ENCODE measurements around the gene LTBP3. TPM values are rescaled to one million over a fixed set of nuclear protein-coding genes. Genes with fewer than 3 reads are reported as not detected.

Gene LTBP3
- total and polyA plus RNA-seq, 8 donors, result 44.7 to 151 (median 68.6) TPM

- DNase-seq (peak in 2 of 6 donors; percentile 45 to 51), ATAC-seq (no peak), FAIRE-seq (no peak)
- 30 to 61% methylated on average over 11 to 26 of the region's 26 CpGs for WGBS, 2 donors
- TF ChIP-seq CTCF (IDR thresholded peaks at IDR 0.05), result no peak
- H3K4me3 ChIP-seq, result peak overlapping the region; percentile 23 to 88 (median 56)
- no peaks in the 10 kb centered on the region for H3K27me3 ChIP-seq
- H3K27ac ChIP-seq, result peak overlapping the region in 3 of 4 donors; percentile 38 to 57 (median 55)
- no peaks in the 10 kb centered on the region for H3K36me3 ChIP-seq
- H3K4me1 ChIP-seq, result peaks cover 6 to 29% (median 9%) of the 10 kb centered on the region in 3 donors
- intact Hi-C loops (cut with DNase I), result no loop called here
- H3K9me3 ChIP-seq, result no peaks in the 10 kb centered on the region
These were observed 18.2 kb upstream of the LTBP3 start for GRCh38 chr11:65576232-65576866.

DNA sequence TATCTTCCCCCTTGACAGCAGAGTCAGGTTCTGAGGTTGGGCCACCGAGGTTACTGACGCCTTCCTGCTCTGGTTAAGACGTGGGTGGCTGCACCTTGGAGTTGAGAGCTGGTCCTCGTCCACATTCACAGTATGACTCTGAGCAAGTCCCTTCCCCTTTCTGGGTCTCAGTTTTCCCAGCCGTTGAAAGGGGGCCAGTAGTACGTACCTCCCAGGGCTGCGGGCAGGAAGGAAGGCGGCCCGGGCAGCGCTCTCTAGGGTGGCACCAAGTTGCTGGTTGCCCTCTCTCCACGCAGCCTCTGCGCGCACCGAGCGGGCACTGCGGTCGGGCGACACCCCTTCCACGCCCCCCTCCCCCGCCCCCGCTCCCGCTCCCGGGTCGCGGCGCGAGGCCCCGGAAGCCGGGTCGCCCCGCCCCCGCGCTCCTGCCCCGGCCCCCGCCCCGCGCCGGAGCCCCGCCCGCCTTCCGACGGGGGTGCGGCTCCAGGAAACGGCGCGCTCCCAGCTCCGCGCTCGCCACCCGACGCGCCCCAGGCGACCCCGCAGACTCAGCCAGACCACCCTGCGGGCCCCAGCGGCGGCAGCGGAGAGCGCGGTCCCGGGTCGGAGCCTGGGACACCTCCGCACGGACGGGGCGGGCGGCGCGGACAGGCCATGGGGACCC is 17.5 kb upstream of the LTBP3 start, which contains the start of gene EHBP1L1:
TSS of gene EHBP1L1 (plus strand) at position 486 of the 664 bp plus-strand sequence. CDS start 250 bp downstream, outside the sequence.
- no peak for FAIRE-seq
- no peaks in the 10 kb centered on the region for H3K36me3 ChIP-seq
- peak; percentile 7 to 27 (median 14) for ATAC-seq
- H3K9me3 ChIP-seq, result no peaks in the 10 kb centered on the region
- intact Hi-C loops (cut with DNase I), result no loop called here
- peak in 4 of 6 donors; percentile 62 to 85 (median 72) for DNase-seq
- WGBS, 2 donors, result 2 to 5% methylated on average over 51 to 69 of the region's 69 CpGs
- H3K27ac ChIP-seq, result peak within 1 kb of the TSS; percentile 9 to 86 (median 57)
- H3K4me1 ChIP-seq, result peaks cover 13 to 34% (median 13%) of the 10 kb centered on the region in 3 donors
- TF ChIP-seq CTCF (IDR thresholded peaks at IDR 0.05), result no peak
- no peaks in the 10 kb centered on the region for H3K27me3 ChIP-seq
- H3K4me3 ChIP-seq, result peak within 1 kb of the TSS; percentile 23 to 88 (median 72)

- Histone ChIP-seq H3K36me3 (no peaks in the 10 kb centered on the region), H3K27ac (peak overlapping the region; percentile 40 to 86 (median 62)), H3K27me3 (no peaks in the 10 kb centered on the region), H3K4me1 (peaks cover 13 to 34% (median 13%) of the 10 kb centered on the region in 3 donors), H3K4me3 (peak overlapping the region; percentile 16 to 88 (median 72)), H3K9me3 (no peaks in the 10 kb centered on the region)
- intact Hi-C loops (cut with DNase I), result no loop called here
- ATAC-seq, result peak; percentile 5 to 21 (median 13)
- WGBS, 2 donors, result 21 to 31% methylated on average over 28 of the region's 28 CpGs
- FAIRE-seq, result no peak
- peak in 4 of 6 donors; percentile 63 to 77 (median 74) for DNase-seq
- TF ChIP-seq CTCF (IDR thresholded peaks at IDR 0.05), result no peak
These were observed 16.8 kb upstream of the LTBP3 start for GRCh38 chr11:65574811-65575567.

- H3K4me1 ChIP-seq, result peaks cover 14 to 34% (median 14%) of the 10 kb centered on the region in 3 donors
- WGBS, 2 donors, result 1% methylated on average over 43 to 67 of the region's 67 CpGs
These were observed 16.1 kb upstream of the LTBP3 start for GRCh38 chr11:65574109-65574810.

More at GRCh38 chr11:65574109-65574810, 16.1 kb upstream of the LTBP3 start:
- FAIRE-seq, result no peak
- Histone ChIP-seq H3K27me3 (no peaks in the 10 kb centered on the region), H3K4me3 (peak overlapping the region; percentile 16 to 88 (median 72)), H3K36me3 (no peaks in the 10 kb centered on the region), H3K9me3 (no peaks in the 10 kb centered on the region), H3K27ac (peak overlapping the region; percentile 40 to 86 (median 62))
- peak; percentile 48 to 64 (median 60) for ATAC-seq
- peak; percentile 86 to 93 (median 92) for DNase-seq
- intact Hi-C loops (cut with DNase I), result no loop called here
- peak; percentile 96 to 99 (median 98) for TF ChIP-seq CTCF (IDR thresholded peaks at IDR 0.05)
